ENCODE measurements around the gene IL1RAPL2. TPM values are rescaled to one million over a fixed set of nuclear protein-coding genes. Genes with fewer than 3 reads are reported as not detected.

Gene IL1RAPL2
- total RNA-seq, 4 donors from 2014 or later = 0.16 TPM; not detected in 3

GRCh38 chrX:104803219-104803618 lies 237.2 kb downstream of the IL1RAPL2 start:
- Histone ChIP-seq H3K36me3 (no peaks in the 10 kb centered on the region), H3K27me3 (no peaks in the 10 kb centered on the region), H3K4me3 (no peak overlapping the region), H3K27ac (no peak overlapping the region), H3K4me1 (no peaks in the 10 kb centered on the region), H3K9me3 (no peaks in the 10 kb centered on the region)
- TF ChIP-seq POLR2AphosphoS5 (IDR thresholded peaks at IDR 0.05) (no peak), POLR2A (IDR thresholded peaks at IDR 0.05) (no peak), EP300 (IDR thresholded peaks at IDR 0.05; ENCODE audit: low read depth) (no peak)
- TF ChIP-seq, protein P1, sequence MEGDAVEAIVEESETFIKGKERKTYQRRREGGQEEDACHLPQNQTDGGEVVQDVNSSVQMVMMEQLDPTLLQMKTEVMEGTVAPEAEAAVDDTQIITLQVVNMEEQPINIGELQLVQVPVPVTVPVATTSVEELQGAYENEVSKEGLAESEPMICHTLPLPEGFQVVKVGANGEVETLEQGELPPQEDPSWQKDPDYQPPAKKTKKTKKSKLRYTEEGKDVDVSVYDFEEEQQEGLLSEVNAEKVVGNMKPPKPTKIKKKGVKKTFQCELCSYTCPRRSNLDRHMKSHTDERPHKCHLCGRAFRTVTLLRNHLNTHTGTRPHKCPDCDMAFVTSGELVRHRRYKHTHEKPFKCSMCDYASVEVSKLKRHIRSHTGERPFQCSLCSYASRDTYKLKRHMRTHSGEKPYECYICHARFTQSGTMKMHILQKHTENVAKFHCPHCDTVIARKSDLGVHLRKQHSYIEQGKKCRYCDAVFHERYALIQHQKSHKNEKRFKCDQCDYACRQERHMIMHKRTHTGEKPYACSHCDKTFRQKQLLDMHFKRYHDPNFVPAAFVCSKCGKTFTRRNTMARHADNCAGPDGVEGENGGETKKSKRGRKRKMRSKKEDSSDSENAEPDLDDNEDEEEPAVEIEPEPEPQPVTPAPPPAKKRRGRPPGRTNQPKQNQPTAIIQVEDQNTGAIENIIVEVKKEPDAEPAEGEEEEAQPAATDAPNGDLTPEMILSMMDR (IDR thresholded peaks at IDR 0.05) = no peak
- intact Hi-C loops (cut with DNase I; ENCODE audit: low total_unique reads) (no loop called here), in situ Hi-C loops (cut with MboI; ENCODE audit: low pct_ligation_motif_present in 1 of 4, low pct_unique_long_range_greater_than_20kb in 1 of 4, low sequenced_read_pairs in 3 of 4) (no loop called here)
- no peak for DNase-seq
- 73% methylated on average over 1 of the region's 1 CpG; no CpG with 5 or more reads in 1 of the 2 donors for WGBS, 2 donors (ENCODE audit: low coverage in 1 of 2)

DNA sequence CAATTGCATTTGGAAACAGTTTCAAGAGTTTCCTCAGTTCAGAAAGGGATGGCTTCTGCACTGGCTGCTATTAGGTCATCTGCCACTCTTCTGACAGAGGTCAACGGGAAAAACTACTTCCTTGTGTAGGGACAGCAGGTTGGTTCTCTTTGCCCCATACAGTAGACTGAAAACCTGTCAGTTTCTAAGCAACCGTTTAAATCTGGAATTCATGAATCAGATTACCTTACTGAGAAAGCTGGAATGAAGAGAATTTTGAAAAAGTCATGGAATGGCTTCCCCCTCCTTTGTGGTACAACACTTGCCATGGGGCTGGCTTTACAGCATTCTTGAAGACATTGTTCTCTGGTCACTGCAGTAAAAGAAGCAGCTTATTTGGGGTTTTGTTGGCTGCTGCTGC lies 240.3 kb downstream of the IL1RAPL2 start:
- intact Hi-C loops (cut with DNase I; ENCODE audit: low total_unique reads) (no loop called here), in situ Hi-C loops (cut with MboI; ENCODE audit: low pct_ligation_motif_present in 1 of 4, low pct_unique_long_range_greater_than_20kb in 1 of 4, low sequenced_read_pairs in 3 of 4) (no loop called here)
- Histone ChIP-seq H3K9me3 (no peaks in the 10 kb centered on the region), H3K27ac (no peak overlapping the region), H3K27me3 (no peaks in the 10 kb centered on the region), H3K36me3 (no peaks in the 10 kb centered on the region), H3K4me3 (no peak overlapping the region), H3K4me1 (no peaks in the 10 kb centered on the region)
- DNase-seq = no peak
- TF ChIP-seq EP300 (IDR thresholded peaks at IDR 0.05; ENCODE audit: low read depth) = no peak
- TF ChIP-seq POLR2A (IDR thresholded peaks at IDR 0.05) = no peak
- WGBS, 2 donors (ENCODE audit: low coverage in 1 of 2) = 67% methylated on average over 2 of the region's 2 CpGs; no CpG with 5 or more reads in 1 of the 2 donors

DNA sequence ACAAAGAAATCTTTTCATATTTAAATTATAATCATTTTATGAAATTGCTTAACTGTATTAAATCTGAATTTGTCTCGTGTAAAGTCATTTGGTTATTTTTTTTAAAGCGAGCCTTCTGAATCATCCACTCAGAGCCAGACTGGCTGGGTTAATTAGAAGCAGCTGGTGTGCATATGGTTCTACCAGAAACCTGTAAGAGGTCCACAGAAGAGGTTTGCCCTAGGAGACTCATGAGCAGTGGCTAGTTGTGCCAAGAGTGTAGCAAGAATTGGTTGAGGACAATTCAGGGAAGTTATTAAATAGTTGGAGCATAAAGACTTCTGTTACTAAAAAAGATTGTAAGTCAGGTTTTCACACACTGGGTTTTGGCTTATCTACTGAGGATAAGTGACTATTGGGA lies 267.4 kb downstream of the IL1RAPL2 start:
- WGBS, 2 donors (ENCODE audit: low coverage in 1 of 2) = 50 to 59% methylated on average over 1 to 2 of the region's 2 CpGs
- H3K4me1 ChIP-seq = no peaks in the 10 kb centered on the region
- no peaks in the 10 kb centered on the region for H3K9me3 ChIP-seq
- intact Hi-C loops (cut with DNase I; ENCODE audit: low total_unique reads) (no loop called here), in situ Hi-C loops (cut with MboI; ENCODE audit: low pct_ligation_motif_present in 1 of 4, low pct_unique_long_range_greater_than_20kb in 1 of 4, low sequenced_read_pairs in 3 of 4) (no loop called here)
- no peaks in the 10 kb centered on the region for H3K36me3 ChIP-seq
- H3K27me3 ChIP-seq = no peaks in the 10 kb centered on the region
- H3K27ac ChIP-seq = no peak overlapping the region
- TF ChIP-seq POLR2AphosphoS5 (IDR thresholded peaks at IDR 0.05) (no peak), POLR2A (IDR thresholded peaks at IDR 0.05) (no peak), EP300 (IDR thresholded peaks at IDR 0.05; ENCODE audit: low read depth) (no peak)
- TF ChIP-seq, protein P1 (IDR thresholded peaks at IDR 0.05) = no peak
- DNase-seq = no peak
- no peak overlapping the region for H3K4me3 ChIP-seq

DNA sequence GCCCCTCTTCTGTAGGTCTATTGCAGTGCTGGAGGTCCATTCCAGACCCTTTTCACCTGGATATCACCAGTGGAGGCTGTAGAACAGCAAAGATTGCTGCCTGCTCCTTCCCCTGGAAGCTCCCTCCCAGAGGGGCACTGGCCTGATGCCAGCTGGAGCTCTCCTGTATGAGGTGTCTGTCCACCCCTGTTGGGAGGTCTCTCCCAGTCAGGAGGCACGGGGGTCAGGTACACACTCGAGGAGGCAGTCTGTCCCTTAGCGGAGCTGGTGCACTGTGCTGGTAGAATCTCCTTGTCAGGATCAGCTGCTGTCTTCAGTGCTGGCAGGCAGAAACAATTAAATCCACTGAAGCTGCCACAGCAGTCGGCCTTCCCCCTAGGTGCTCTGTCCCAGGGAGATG lies 276.6 kb downstream of the IL1RAPL2 start:
- Histone ChIP-seq H3K4me1 (no peaks in the 10 kb centered on the region), H3K9me3 (no peaks in the 10 kb centered on the region), H3K36me3 (no peaks in the 10 kb centered on the region), H3K4me3 (no peak overlapping the region), H3K27ac (no peak overlapping the region), H3K27me3 (no peaks in the 10 kb centered on the region)
- intact Hi-C loops (cut with DNase I; ENCODE audit: low total_unique reads) (no loop called here), in situ Hi-C loops (cut with MboI; ENCODE audit: low pct_ligation_motif_present in 1 of 4, low pct_unique_long_range_greater_than_20kb in 1 of 4, low sequenced_read_pairs in 3 of 4) (no loop called here)
- 69% methylated on average over 4 of the region's 4 CpGs; no CpG with 5 or more reads in 1 of the 2 donors for WGBS, 2 donors (ENCODE audit: low coverage in 1 of 2)
- DNase-seq = no peak
- TF ChIP-seq, protein P1 (IDR thresholded peaks at IDR 0.05) = no peak
- no peak for TF ChIP-seq POLR2AphosphoS5 (IDR thresholded peaks at IDR 0.05)
- TF ChIP-seq POLR2A (IDR thresholded peaks at IDR 0.05) = no peak
- TF ChIP-seq EP300 (IDR thresholded peaks at IDR 0.05; ENCODE audit: low read depth) = no peak

DNA sequence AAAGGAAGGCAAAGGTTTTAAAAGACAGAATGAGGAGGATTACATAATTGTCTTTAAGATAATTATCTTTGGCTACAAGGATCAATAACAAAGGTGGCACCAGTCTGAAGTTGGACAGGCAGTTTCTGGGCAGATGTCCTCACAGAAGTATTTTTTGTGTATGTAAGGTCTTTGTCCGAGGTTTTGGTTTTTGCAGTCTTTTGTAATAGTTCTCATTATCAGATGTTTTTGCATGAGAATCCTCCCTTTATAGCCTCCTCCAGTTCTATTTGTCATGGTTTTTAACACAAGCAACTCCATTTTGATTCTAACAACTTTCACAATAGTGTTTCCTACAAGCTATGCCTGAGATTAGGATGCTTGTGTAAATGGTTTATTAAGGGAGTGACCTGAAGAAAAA lies 286.2 kb downstream of the IL1RAPL2 start:
- in situ Hi-C loops (cut with MboI; ENCODE audit: low pct_ligation_motif_present in 1 of 4, low pct_unique_long_range_greater_than_20kb in 1 of 4, low sequenced_read_pairs in 3 of 4) = no loop called here
- Histone ChIP-seq H3K27ac (no peak overlapping the region), H3K9me3 (no peaks in the 10 kb centered on the region), H3K4me3 (no peak overlapping the region), H3K27me3 (no peaks in the 10 kb centered on the region), H3K36me3 (no peaks in the 10 kb centered on the region), H3K4me1 (no peaks in the 10 kb centered on the region)
- 70 to 89% methylated on average over 1 of the region's 1 CpG for WGBS, 2 donors (ENCODE audit: low coverage in 1 of 2)
- intact Hi-C loops (cut with DNase I; ENCODE audit: low total_unique reads) = no loop called here
- no peak for TF ChIP-seq POLR2A (IDR thresholded peaks at IDR 0.05)
- TF ChIP-seq, protein P1 (IDR thresholded peaks at IDR 0.05) = no peak
- DNase-seq = no peak

All from transverse colon (tissue), 4 donors.